Measurements from ENCODE around the gene ANO7.

GRCh38 chr2:241255542-241256167, 67.2 kb downstream of the ANO7 start:
- TF ChIP-seq CTCF (IDR thresholded peaks at IDR 0.05) (no peak), POLR2A (IDR thresholded peaks at IDR 0.05) (no peak), POLR2AphosphoS5 (IDR thresholded peaks at IDR 0.05) (no peak)

Data from prostate gland (tissue), 2 donors.